Mucosa of rectum (tissue), 2 donors: ENCODE results near the gene IFT27.

Experiments
- H3K27ac ChIP-seq, 2 donors: one replicate each; pipeline ENCODE4 v1.7.0; 2013; ENCODE audit warnings: inconsistent platforms in 2 of 2, low read depth in 2 of 2, low read length in 2 of 2
- H3K27me3 ChIP-seq, 2 donors: one replicate each; pipeline ENCODE4 v1.7.0; 2013; ENCODE audit warnings: low read length in 2 of 2; ENCODE audit not compliant: control insufficient read depth in 2 of 2, insufficient read depth in 2 of 2
- H3K36me3 ChIP-seq, 2 donors: one replicate each; pipeline ENCODE4 v1.7.0; 2013; ENCODE audit warnings: low read length in 2 of 2; ENCODE audit not compliant: control insufficient read depth in 2 of 2, insufficient read depth in 2 of 2
- H3K4me1 ChIP-seq, 2 donors: one replicate each; pipeline ENCODE4 v1.7.0; 2013; ENCODE audit warnings: low read length in 2 of 2, mild to moderate bottlenecking in 1 of 2; ENCODE audit not compliant: control insufficient read depth in 2 of 2, insufficient read depth in 2 of 2
- H3K4me3 ChIP-seq, 2 donors: one replicate each; pipeline ENCODE4 v1.7.0; 2013; ENCODE audit warnings: low read length in 2 of 2
- H3K9ac ChIP-seq, 2 donors: one replicate each; pipeline ENCODE4 v1.7.0; 2013; ENCODE audit warnings: low read length in 2 of 2, low read depth in 1 of 2, mild to moderate bottlenecking in 1 of 2
- H3K9me3 ChIP-seq, 2 donors: one replicate each; pipeline ENCODE4 v1.7.0; 2013; ENCODE audit warnings: low read length in 2 of 2; ENCODE audit not compliant: control insufficient read depth in 2 of 2
- donor health status: healthy.
- donor health status: Normal muscosa, but diverticular disease.

The IFT27 gene, protein sequence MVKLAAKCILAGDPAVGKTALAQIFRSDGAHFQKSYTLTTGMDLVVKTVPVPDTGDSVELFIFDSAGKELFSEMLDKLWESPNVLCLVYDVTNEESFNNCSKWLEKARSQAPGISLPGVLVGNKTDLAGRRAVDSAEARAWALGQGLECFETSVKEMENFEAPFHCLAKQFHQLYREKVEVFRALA

DNA sequence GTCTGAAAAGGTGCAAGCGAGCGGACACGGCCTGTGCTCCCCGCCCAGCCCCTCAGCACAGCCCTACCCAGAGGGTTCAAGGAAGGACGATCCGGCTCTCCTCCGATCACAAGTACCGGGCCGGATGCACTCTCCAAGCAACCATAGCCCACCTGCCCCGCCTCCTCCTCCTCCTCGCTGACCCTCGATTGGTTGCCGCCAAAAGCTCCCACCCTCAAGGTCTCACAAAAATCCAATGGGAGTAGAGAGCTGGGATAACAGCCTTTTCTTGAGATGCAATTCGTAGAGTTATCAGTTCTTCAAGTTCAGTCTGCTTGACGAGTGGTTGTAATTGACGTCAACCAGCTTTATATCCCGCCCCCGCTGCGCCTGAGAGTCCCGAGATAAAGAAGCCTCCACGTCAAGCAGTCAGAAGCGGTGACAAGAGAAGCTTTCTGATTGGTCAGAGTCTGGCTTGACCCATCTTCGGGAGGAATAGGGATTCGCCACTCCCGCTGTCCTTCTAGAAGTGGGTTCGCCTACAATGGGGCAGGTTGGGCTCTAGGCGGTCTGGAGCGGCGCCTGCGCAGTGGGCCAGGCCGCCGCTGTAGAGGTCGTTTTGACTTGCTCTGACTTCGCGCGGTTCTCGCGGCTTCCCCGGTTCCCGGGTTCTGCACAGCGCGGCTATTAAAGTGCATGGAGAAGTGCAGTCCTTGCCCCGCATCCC lies at the start of gene IFT27:
Gene IFT27 (minus strand): TSS at position 156 of the 706 bp plus-strand sequence. CDS start 412 bp downstream, outside the sequence.
- no peaks in the 10 kb centered on the region for H3K9me3 ChIP-seq
- peak within 1 kb of the TSS; percentile 77 to 81 for H3K9ac ChIP-seq
- H3K27ac ChIP-seq, result peak within 1 kb of the TSS; percentile 54 to 65
- H3K36me3 ChIP-seq, result no peaks in the 10 kb centered on the region
- peak within 1 kb of the TSS; percentile 89 to 90 for H3K4me3 ChIP-seq
- peaks cover 4 to 6% of the 10 kb centered on the region in 2 donors for H3K4me1 ChIP-seq
- no peaks in the 10 kb centered on the region for H3K27me3 ChIP-seq

DNA sequence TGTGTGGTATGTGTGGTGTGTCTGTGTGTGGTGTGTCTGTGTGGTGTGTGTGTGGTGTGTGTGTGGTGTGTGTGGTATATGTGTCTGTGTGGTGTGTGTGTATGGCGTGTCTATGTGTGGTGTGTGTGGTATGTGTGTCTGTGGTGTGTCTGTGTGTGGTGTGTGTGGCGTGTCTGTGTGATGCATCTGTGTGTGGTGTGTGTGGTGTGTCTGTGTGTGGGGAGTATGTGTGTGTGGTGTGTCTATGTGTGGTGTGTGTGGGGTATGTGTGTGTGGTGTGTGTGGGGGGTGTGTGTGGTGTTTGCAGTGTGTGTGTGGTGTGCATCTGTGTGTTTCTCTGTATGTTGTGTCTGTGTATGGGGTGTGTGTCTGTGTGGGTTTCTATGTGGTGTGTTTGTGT lies 48.7 kb upstream of the IFT27 start:
- Histone ChIP-seq H3K9ac (no peak overlapping the region), H3K4me1 (no peaks in the 10 kb centered on the region), H3K9me3 (no peaks in the 10 kb centered on the region), H3K27ac (no peak overlapping the region), H3K4me3 (no peak overlapping the region), H3K36me3 (no peaks in the 10 kb centered on the region), H3K27me3 (peaks cover 2 to 6% of the 10 kb centered on the region in 2 donors)

- Histone ChIP-seq H3K27me3 (peaks cover 12 to 13% of the 10 kb centered on the region in 2 donors), H3K9me3 (no peaks in the 10 kb centered on the region), H3K9ac (no peak overlapping the region), H3K36me3 (no peaks in the 10 kb centered on the region), H3K4me3 (no peak overlapping the region), H3K4me1 (no peaks in the 10 kb centered on the region), H3K27ac (no peak overlapping the region)
These were observed 47.4 kb upstream of the IFT27 start for GRCh38 chr22:36823186-36823839.

- Histone ChIP-seq H3K9me3 (no peaks in the 10 kb centered on the region), H3K9ac (no peak overlapping the region), H3K4me3 (no peak overlapping the region), H3K36me3 (no peaks in the 10 kb centered on the region), H3K27me3 (peaks cover 20% of the 10 kb centered on the region in 2 donors), H3K27ac (no peak overlapping the region), H3K4me1 (no peaks in the 10 kb centered on the region)
These were observed 46.7 kb upstream of the IFT27 start for GRCh38 chr22:36822581-36822980.

DNA sequence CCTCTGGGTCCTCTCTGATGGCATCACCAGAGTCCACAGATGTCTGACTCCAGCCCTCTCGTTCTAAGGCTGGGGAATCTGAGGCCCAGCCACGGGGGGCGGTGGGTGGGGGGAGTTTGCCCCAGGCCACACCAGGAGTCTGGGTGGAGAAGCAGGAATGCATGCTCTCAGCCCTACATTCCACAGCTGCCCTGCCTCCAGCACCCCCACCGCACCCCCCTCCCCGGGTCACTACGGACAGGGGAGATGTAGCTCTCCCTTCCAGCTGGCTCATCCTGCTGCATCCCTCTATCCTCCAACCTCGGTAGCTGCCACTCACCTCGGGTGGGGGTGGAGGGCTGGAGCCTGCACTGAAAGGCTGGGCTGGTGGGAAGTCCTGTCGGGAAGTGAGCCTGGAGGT lies 43.2 kb upstream of the IFT27 start:
- H3K9ac ChIP-seq, result no peak overlapping the region
- H3K4me1 ChIP-seq, result peaks cover 0 to 3% of the 10 kb centered on the region in 2 donors
- H3K27ac ChIP-seq, result no peak overlapping the region
- H3K27me3 ChIP-seq, result peaks cover 41 to 43% of the 10 kb centered on the region in 2 donors
- no peaks in the 10 kb centered on the region for H3K36me3 ChIP-seq
- H3K4me3 ChIP-seq, result no peak overlapping the region
- no peaks in the 10 kb centered on the region for H3K9me3 ChIP-seq

DNA sequence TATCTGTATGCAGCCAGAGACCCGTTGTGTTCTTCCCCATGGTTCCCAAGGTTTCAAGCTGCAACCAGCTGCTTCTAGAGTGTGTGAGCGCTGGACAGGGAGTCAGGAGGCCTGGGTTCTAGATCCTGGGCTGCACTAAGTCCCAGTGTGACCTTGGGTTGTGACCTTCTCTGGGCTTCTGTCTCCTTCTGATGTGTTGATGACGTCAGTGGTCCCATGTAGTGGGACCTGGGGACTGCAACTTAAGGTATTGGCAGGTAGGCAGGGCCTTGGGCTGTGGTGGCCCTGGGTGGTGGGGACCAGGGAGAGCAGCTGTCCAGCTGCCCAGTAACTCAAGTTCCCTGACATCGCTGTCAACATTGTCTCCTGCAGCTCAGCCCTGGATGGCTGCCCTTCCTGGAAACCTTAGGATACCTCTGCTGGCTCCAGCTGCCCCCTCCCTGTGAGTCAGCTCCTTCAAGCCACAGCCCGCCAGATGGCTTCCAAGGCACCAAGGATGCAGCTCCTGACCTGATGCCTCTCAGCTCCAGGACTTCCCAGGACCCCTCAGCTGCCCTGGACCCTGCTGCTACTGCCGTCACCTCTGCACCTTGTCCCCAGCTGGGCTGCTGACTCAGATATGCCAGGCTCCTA lies 42.2 kb upstream of the IFT27 start:
- Histone ChIP-seq H3K36me3 (no peaks in the 10 kb centered on the region), H3K9me3 (no peaks in the 10 kb centered on the region), H3K27me3 (peaks cover 40 to 43% of the 10 kb centered on the region in 2 donors), H3K27ac (no peak overlapping the region), H3K4me1 (peaks cover 0 to 3% of the 10 kb centered on the region in 2 donors), H3K9ac (no peak overlapping the region), H3K4me3 (no peak overlapping the region)

DNA sequence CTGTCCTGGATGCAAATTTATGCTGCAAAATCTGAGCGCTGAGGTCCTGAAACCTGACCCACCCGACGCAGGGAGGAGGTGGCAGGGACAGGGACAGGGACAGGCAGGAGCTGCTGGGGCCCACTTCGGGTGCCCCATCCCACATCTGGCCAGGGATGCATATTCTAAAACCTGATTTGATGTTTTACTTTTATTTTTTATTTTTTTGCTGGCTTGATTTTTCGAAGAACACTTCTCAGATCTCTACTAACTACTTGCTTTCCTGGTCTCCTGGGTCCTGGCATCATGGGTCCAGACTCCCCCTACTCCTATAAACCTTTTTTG lies 41.6 kb upstream of the IFT27 start:
- no peak overlapping the region for H3K9ac ChIP-seq
- H3K36me3 ChIP-seq, result no peaks in the 10 kb centered on the region
- peaks cover 37 to 43% of the 10 kb centered on the region in 2 donors for H3K27me3 ChIP-seq
- H3K4me3 ChIP-seq, result no peak overlapping the region
- no peaks in the 10 kb centered on the region for H3K9me3 ChIP-seq
- H3K27ac ChIP-seq, result no peak overlapping the region
- peaks cover 0 to 3% of the 10 kb centered on the region in 2 donors for H3K4me1 ChIP-seq

DNA sequence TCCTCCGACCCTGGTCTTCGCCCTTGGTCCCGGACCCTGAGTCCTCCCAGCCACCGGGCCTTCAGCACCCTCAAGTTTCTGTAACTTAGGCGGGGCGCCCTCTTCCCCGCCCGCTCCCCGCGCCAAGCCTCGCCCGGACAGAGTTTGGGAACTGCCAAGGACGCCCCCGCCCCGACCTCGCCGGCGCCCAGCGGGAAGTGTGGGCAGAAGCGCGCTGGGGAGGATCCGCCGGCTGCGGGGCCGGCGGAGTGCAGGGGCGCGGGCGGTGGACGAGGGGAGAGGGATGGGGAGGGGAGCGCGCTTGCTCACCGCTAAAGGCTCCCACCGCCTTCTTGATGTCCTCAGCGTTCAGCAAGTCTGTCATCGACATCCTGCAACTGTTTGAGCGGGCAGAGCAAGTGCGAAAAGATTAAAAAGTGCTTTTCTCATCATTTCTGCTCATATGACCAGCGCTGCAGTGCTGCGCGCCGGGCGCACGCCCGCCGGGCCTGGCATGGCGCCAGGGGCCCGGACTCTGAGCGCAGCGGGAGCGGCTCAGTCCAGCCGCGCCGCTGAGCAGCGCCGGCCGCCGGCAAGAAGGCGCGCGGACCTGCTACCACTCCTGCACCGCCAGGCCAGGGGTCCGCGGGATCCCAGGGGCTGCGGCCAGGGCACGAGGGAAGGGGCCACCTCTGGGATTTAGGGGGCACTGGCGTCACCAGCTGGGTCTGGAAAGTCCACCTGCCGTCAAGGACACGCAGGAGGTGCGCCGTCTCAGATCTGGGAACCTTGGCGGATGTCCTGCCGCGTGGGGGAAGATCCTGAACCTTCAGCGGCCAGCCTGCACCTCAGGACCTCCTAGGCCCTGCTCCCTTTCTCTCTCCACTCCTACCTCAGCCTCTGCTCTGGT lies 41.0 kb upstream of the IFT27 start, which contains the start of gene PVALB:
Gene PVALB (minus strand): TSS at position 400 of the 889 bp plus-strand sequence. CDS start 30 bp downstream, at position 370.
- Histone ChIP-seq H3K27ac (no peak within 1 kb of the TSS), H3K27me3 (peaks cover 39 to 43% of the 10 kb centered on the region in 2 donors), H3K36me3 (no peaks in the 10 kb centered on the region), H3K9me3 (no peaks in the 10 kb centered on the region), H3K4me1 (peaks cover 0 to 3% of the 10 kb centered on the region in 2 donors), H3K4me3 (peak within 1 kb of the TSS in 1 of 2 donors; percentile 26), H3K9ac (no peak within 1 kb of the TSS)

GRCh38 chr22:36816339-36816635 lies 40.4 kb upstream of the IFT27 start:
- Histone ChIP-seq H3K36me3 (no peaks in the 10 kb centered on the region), H3K9me3 (no peaks in the 10 kb centered on the region), H3K27me3 (peaks cover 39 to 43% of the 10 kb centered on the region in 2 donors), H3K9ac (no peak overlapping the region), H3K4me3 (no peak overlapping the region), H3K4me1 (peaks cover 0 to 3% of the 10 kb centered on the region in 2 donors), H3K27ac (no peak overlapping the region)
